Stimulated activated CD4-positive, alpha-beta T cell treated with anti-CD3 and anti-CD28 coated beads, Interleukin-4, amount 100 ng/mL, for 1 hour (primary cell): Measurements from ENCODE around the gene TUBGCP3.

Experiments used
- DNase-seq: peaks from one replicate; pipeline ENCODE4 v3.0.0-alpha.2; 2020

TUBGCP3 gene

DNA sequence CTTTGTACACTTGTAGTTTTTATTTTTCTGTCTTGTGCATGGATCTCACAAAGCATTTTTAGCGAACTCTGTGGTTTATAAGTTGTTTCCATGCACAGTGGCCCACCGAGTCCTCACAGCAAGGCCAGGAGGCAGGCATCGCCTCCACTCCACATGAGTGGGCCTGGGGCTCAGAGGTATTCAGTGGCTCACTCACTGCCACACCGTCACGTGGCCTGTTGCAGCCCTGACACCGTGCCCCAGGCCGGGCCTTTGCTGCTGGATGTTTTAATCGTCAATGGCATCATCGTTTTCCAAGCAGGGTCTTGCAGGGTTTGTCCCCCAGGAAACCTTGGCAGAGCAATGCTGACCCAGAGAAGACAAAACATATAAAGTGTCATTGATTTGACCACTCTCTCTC lies 152.0 kb downstream of the TUBGCP3 start:
- no peak for DNase-seq
